H9 (cell line): ENCODE measurements around the gene SHANK3. TPM values are rescaled to one million over a fixed set of nuclear protein-coding genes. Genes with fewer than 3 reads are reported as not detected.

ENCODE experiments used
- DNase-seq: peaks from one replicate; pipeline ENCODE4 v3.0.0-alpha.2; 2017
- H2AFZ ChIP-seq: one replicate; pipeline ENCODE4 v1.6.1; 2013; ENCODE audit warnings: mild to moderate bottlenecking, low read length, control low read depth, moderate library complexity
- H2AK5ac ChIP-seq: 2 replicates; pipeline ENCODE4 v1.6.1; 2013; ENCODE audit warnings: low read length, control low read depth, mixed read lengths; ENCODE audit not compliant: insufficient read length
- H2BK120ac ChIP-seq: one replicate; pipeline ENCODE4 v1.6.1; 2013; ENCODE audit warnings: low read depth, mild to moderate bottlenecking, low read length, control low read depth, inconsistent platforms; ENCODE audit not compliant: poor library complexity, severe bottlenecking
- H2BK12ac ChIP-seq: 2 replicates; pipeline ENCODE4 v1.6.1; 2013; ENCODE audit warnings: low read length, control low read depth, mixed read lengths, low read depth; ENCODE audit not compliant: insufficient read length
- H2BK15ac ChIP-seq: 2 replicates; pipeline ENCODE4 v1.6.1; 2013; ENCODE audit warnings: low read depth, low read length, control low read depth
- H2BK20ac ChIP-seq: one replicate; pipeline ENCODE4 v1.6.1; 2013; ENCODE audit warnings: low read depth, mild to moderate bottlenecking, low read length, control low read depth, inconsistent platforms; ENCODE audit not compliant: poor library complexity, severe bottlenecking
- H2BK5ac ChIP-seq: 2 replicates; pipeline ENCODE4 v1.6.1; 2013; ENCODE audit warnings: low read length, control low read depth, mixed read lengths; ENCODE audit not compliant: insufficient read length
- H3K14ac ChIP-seq: 2 replicates; pipeline ENCODE4 v1.6.1; 2013; ENCODE audit warnings: low read length, control low read depth; ENCODE audit not compliant: insufficient read depth
- H3K18ac ChIP-seq: 2 replicates; pipeline ENCODE4 v1.6.1; 2013; ENCODE audit warnings: low read depth, mild to moderate bottlenecking, mixed read lengths, low read length, control low read depth; ENCODE audit not compliant: insufficient read length
- H3K23ac ChIP-seq: 2 replicates; pipeline ENCODE4 v1.6.1; 2013; ENCODE audit warnings: low read length, control low read depth, mixed read lengths, low read depth; ENCODE audit not compliant: insufficient read length
- H3K23me2 ChIP-seq: 2 replicates; pipeline ENCODE4 v1.6.1; 2013; ENCODE audit warnings: low read depth, mild to moderate bottlenecking, mixed read lengths, low read length, control low read depth; ENCODE audit not compliant: insufficient read length, poor library complexity, severe bottlenecking
- H3K27ac ChIP-seq: 2 replicates; pipeline ENCODE4 v1.5.1; 2013; ENCODE audit warnings: low read length, control low read depth, mixed read lengths, low read depth; ENCODE audit not compliant: insufficient read length
- H3K27me3 ChIP-seq: 2 replicates; pipeline ENCODE4 v1.6.1; 2013; ENCODE audit warnings: low read length, control low read depth, inconsistent platforms; ENCODE audit not compliant: insufficient read depth
- H3K4ac ChIP-seq: 2 replicates; pipeline ENCODE4 v1.6.1; 2013; ENCODE audit warnings: low read depth, mild to moderate bottlenecking, control low read depth, inconsistent platforms, low read length, moderate library complexity
- H3K4me1 ChIP-seq: 2 replicates; pipeline ENCODE4 v1.6.1; 2013; ENCODE audit warnings: low read length, control low read depth, inconsistent platforms; ENCODE audit not compliant: insufficient read depth
- H3K4me2 ChIP-seq: 2 replicates; pipeline ENCODE4 v1.6.1; 2013; ENCODE audit warnings: low read length, control low read depth, mixed read lengths; ENCODE audit not compliant: insufficient read length, insufficient read depth
- H3K56ac ChIP-seq: 2 replicates; pipeline ENCODE4 v1.6.1; 2013; ENCODE audit warnings: low read depth, mild to moderate bottlenecking, mixed read lengths, low read length, control low read depth; ENCODE audit not compliant: insufficient read length
- H3K79me1 ChIP-seq: 2 replicates; pipeline ENCODE4 v1.6.1; 2013; ENCODE audit warnings: low read depth, mild to moderate bottlenecking, moderate library complexity, low read length, control low read depth, inconsistent platforms; ENCODE audit not compliant: insufficient read depth, poor library complexity, severe bottlenecking
- H3K79me2 ChIP-seq: 2 replicates; pipeline ENCODE4 v1.6.1; 2013; ENCODE audit warnings: low read length, control low read depth, inconsistent platforms; ENCODE audit not compliant: insufficient read depth
- H3K9ac ChIP-seq: 2 replicates; pipeline ENCODE4 v1.6.1; 2013; ENCODE audit warnings: low read length, control low read depth, mixed read lengths; ENCODE audit not compliant: insufficient read length; ENCODE audit errors: extremely low read depth
- H3K9me3 ChIP-seq: one replicate; pipeline ENCODE4 v1.6.1; 2013; ENCODE audit warnings: low read depth, low read length, inconsistent platforms; ENCODE audit not compliant: control insufficient read depth
- H3T11ph ChIP-seq: one replicate; pipeline ENCODE4 v1.6.1; 2013; ENCODE audit warnings: mild to moderate bottlenecking, low read length, control low read depth, inconsistent platforms
- H4K20me1 ChIP-seq: one replicate; pipeline ENCODE4 v1.6.1; 2013; ENCODE audit not compliant: control insufficient read depth, insufficient read length, insufficient read depth
- H4K5ac ChIP-seq: 2 replicates; pipeline ENCODE4 v1.6.1; 2013; ENCODE audit warnings: low read depth, mild to moderate bottlenecking, mixed read lengths, low read length, control low read depth; ENCODE audit not compliant: insufficient read length
- H4K8ac ChIP-seq: replicated peaks from 2 replicates; pipeline ENCODE4 v1.6.1; 2013; ENCODE audit warnings: low read length, control low read depth, mixed read lengths, low read depth; ENCODE audit not compliant: insufficient read length
- H4K91ac ChIP-seq: 2 replicates; pipeline ENCODE4 v1.6.1; 2013; ENCODE audit warnings: low read depth, mild to moderate bottlenecking, moderate library complexity, mixed read lengths, low read length, control low read depth; ENCODE audit not compliant: insufficient read length
- H3K27ac Mint-ChIP-seq, 3 experiments: 2 replicates in 2 of 3; 3 replicates in 1 of 3; pipeline ENCODE4 v1.8.0; 2020 to 2021; ENCODE audit warnings: mixed read lengths in 3 of 3, mild to moderate bottlenecking in 1 of 3, moderate library complexity in 1 of 3
- H3K27me3 Mint-ChIP-seq: 2 replicates; pipeline ENCODE4 v1.8.0; 2021; ENCODE audit warnings: low read depth, mild to moderate bottlenecking, moderate library complexity, mixed read lengths
- H3K36me3 Mint-ChIP-seq, 3 experiments: 2 replicates in 2 of 3; 3 replicates in 1 of 3; pipeline ENCODE4 v1.8.0; 2020 to 2021; ENCODE audit warnings: low read depth in 3 of 3, mixed read lengths in 3 of 3; ENCODE audit not compliant: insufficient read depth in 1 of 3
- H3K4me1 Mint-ChIP-seq, 2 experiments: 2 replicates each; pipeline ENCODE4 v1.8.0; 2020; ENCODE audit warnings: mixed read lengths in 2 of 2
- H3K4me3 Mint-ChIP-seq, 2 experiments: 2 replicates in 1 of 2; 3 replicates in 1 of 2; pipeline ENCODE4 v1.8.0; 2020 to 2021; ENCODE audit warnings: mild to moderate bottlenecking in 2 of 2, mixed read lengths in 2 of 2, moderate library complexity in 1 of 2
- H3K9me3 Mint-ChIP-seq, 2 experiments: 2 replicates in 1 of 2; 3 replicates in 1 of 2; pipeline ENCODE4 v1.8.0; 2020; ENCODE audit warnings: mild to moderate bottlenecking in 2 of 2, mixed read lengths in 2 of 2, moderate library complexity in 1 of 2
- CTCF ChIP-seq: fragments of 200-600 bp; sonication (generic); conservative IDR thresholded peaks from 3 replicates; pipeline ENCODE4 v1.8.0; 2021; ENCODE audit warnings: antibody characterized with exemption, mild to moderate bottlenecking
- WGBS: extraction: QIAGEN DNeasy Blood & Tissue Kit; methylation state at CpG from one replicate; pipeline ENCODE4 v1.1.7; 2013; ENCODE audit warnings: missing lambda C conversion rate, low lambda C conversion rate, mixed read lengths; ENCODE audit not compliant: insufficient read length; ENCODE audit errors: extremely low coverage; 5-methylcytosine and 5-hydroxymethylcytosine counted together
- total RNA-seq: library from RNA; stranded (reverse); gene quantifications from 2 replicates; pipeline ENCODE4 v1.2.1, GENCODE V29; 2021

The SHANK3 gene
- total RNA-seq, 1 experiment from 2014 or later = 8.7 TPM

- Histone ChIP-seq H2AK5ac (no peak overlapping the region), H3K14ac (no peak overlapping the region; the same call in 1 of the 2 replicates), H3T11ph (no peak overlapping the region), H4K8ac (no peak overlapping the region), H3K4me2 (no peak overlapping the region), H2BK120ac (no peak overlapping the region), H3K9ac (no peak overlapping the region), H3K18ac (no peak overlapping the region), H3K4me1 (no peaks in the 10 kb centered on the region), H3K79me2 (no peaks in the 10 kb centered on the region), H4K91ac (no peak overlapping the region), H3K4ac (no peak overlapping the region), H2BK12ac (no peak overlapping the region), H4K20me1 (no peaks in the 10 kb centered on the region), H3K56ac (no peak overlapping the region), H2BK5ac (no peak overlapping the region), H3K23ac (no peak overlapping the region), H3K9me3 (no peaks in the 10 kb centered on the region), H3K27me3 (peaks cover 40% of the 10 kb centered on the region; the same call in 1 of the 2 replicates), H2AFZ (no peak overlapping the region), H4K5ac (no peak overlapping the region), H3K27ac (no peak overlapping the region), H2BK15ac (no peak overlapping the region), H2BK20ac (no peak overlapping the region), H3K79me1 (no peaks in the 10 kb centered on the region), H3K23me2 (peaks cover 9% of the 10 kb centered on the region)
- Mint-ChIP-seq H3K27me3 (peaks cover 77% of the 10 kb centered on the region), H3K9me3 (peaks cover 0 to 4% of the 10 kb centered on the region in 2 experiments; a peak in 2 of 5 replicates), H3K4me3 (peak overlapping the region; percentile 30 to 48; a peak in 3 of 5 replicates), H3K36me3 (peaks cover 4 to 17% (median 13%) of the 10 kb centered on the region in 3 experiments; a peak in 6 of 7 replicates), H3K4me1 (peaks cover 8 to 14% of the 10 kb centered on the region in 2 experiments), H3K27ac (no peak overlapping the region)
- no peak for TF ChIP-seq CTCF
- DNase-seq = no peak
- no CpG with 5 or more reads among the region's 32 CpGs for WGBS
These were observed 48.7 kb downstream of the SHANK3 start for GRCh38 chr22:50721257-50721844.
